ENCODE results near the gene TBC1D2B.

The TBC1D2B gene

GRCh38 chr15:78077053-78077870 is at the start of gene TBC1D2B:
TBC1D2B (minus strand) TSS chr15:78077711; CDS start chr15:78077652, 59 bp downstream.
- DNase-seq (ENCODE audit: extremely low spot score) = peak; percentile 87
- CTCF ChIA-PET = interaction anchor here (0.6 to 1.2 kb wide), 4 partner anchors 11 to 169 kb away, joined by 3 to 9 read pairs (median 4); no protein-coding TSS in a partner anchor
- POLR2A ChIA-PET = interaction anchor here (1.0 kb wide), 1 partner anchor 10 kb away, joined by 3 read pairs; no protein-coding TSS in a partner anchor
- TF ChIP-seq FOXM1 (IDR thresholded peaks at IDR 0.05; ENCODE audit: borderline replicate concordance) (0 out of 2 replicates have a peak, but pooled peaks have one; percentile 19), FOXK2 (IDR thresholded peaks at IDR 0.05) (no peak)

- TF ChIP-seq SP1 (IDR thresholded peaks at IDR 0.05) = no peak
- TF ChIP-seq HDGF (IDR thresholded peaks at IDR 0.05; ENCODE audit: borderline replicate concordance) = no peak
- TF ChIP-seq CTBP1 (IDR thresholded peaks at IDR 0.05; ENCODE audit: borderline replicate concordance) = no peak
- no peak for TF ChIP-seq FOXM1 (IDR thresholded peaks at IDR 0.05; ENCODE audit: borderline replicate concordance)
- TF ChIP-seq FOXA1 (IDR thresholded peaks at IDR 0.05) = no peak
- TF ChIP-seq L3MBTL2 (conservative IDR thresholded peaks at IDR 0.05) = no peak
- no peak for TF ChIP-seq ELF4 (IDR thresholded peaks at IDR 0.05)
- no peak for TF ChIP-seq LEF1 (IDR thresholded peaks at IDR 0.05; ENCODE audit: borderline replicate concordance)
- no peak for TF ChIP-seq BHLHE40 (IDR thresholded peaks at IDR 0.05; ENCODE audit: borderline replicate concordance)
- no peak for TF ChIP-seq SUZ12 (IDR thresholded peaks at IDR 0.05)
- no peak for TF ChIP-seq TARDBP (IDR thresholded peaks at IDR 0.05)
- TF ChIP-seq ARNT (IDR thresholded peaks at IDR 0.05) = no peak
- ChIA-PET CTCF (no interaction called here), POLR2A (interaction anchor here (1.4 kb wide), 1 partner anchor 25 kb away, joined by 4 read pairs; no protein-coding TSS in a partner anchor)
- DNase-seq (ENCODE audit: extremely low spot score) = no peak
These were observed 47.8 kb upstream of the TBC1D2B start for GRCh38 chr15:78125267-78125666.

- TF ChIP-seq NFRKB (IDR thresholded peaks at IDR 0.05) = no peak
- no peak for TF ChIP-seq TARDBP (IDR thresholded peaks at IDR 0.05)
- no peak for TF ChIP-seq FOXA1 (IDR thresholded peaks at IDR 0.05)
- no peak for TF ChIP-seq SUZ12 (IDR thresholded peaks at IDR 0.05)
- TF ChIP-seq ZNF384 (IDR thresholded peaks at IDR 0.05) = no peak
- no peak for TF ChIP-seq FOXK2 (IDR thresholded peaks at IDR 0.05)
- no peak for TF ChIP-seq CTBP1 (IDR thresholded peaks at IDR 0.05; ENCODE audit: borderline replicate concordance)
- no peak for TF ChIP-seq ELF4 (IDR thresholded peaks at IDR 0.05)
- no peak for TF ChIP-seq FOXM1 (IDR thresholded peaks at IDR 0.05; ENCODE audit: borderline replicate concordance)
- no peak for TF ChIP-seq SP1 (IDR thresholded peaks at IDR 0.05)
- no peak for TF ChIP-seq LEF1 (IDR thresholded peaks at IDR 0.05; ENCODE audit: borderline replicate concordance)
- POLR2A ChIA-PET = interaction anchor here (0.7 kb wide), 1 partner anchor 10 kb away, joined by 4 read pairs; no protein-coding TSS in a partner anchor
- DNase-seq (ENCODE audit: extremely low spot score) = no peak
- CTCF ChIA-PET = interaction anchor here (1.1 kb wide), 1 partner anchor 9 kb away, joined by 3 read pairs; no protein-coding TSS in a partner anchor
These were observed 43.0 kb upstream of the TBC1D2B start for GRCh38 chr15:78120523-78120922.

DNA sequence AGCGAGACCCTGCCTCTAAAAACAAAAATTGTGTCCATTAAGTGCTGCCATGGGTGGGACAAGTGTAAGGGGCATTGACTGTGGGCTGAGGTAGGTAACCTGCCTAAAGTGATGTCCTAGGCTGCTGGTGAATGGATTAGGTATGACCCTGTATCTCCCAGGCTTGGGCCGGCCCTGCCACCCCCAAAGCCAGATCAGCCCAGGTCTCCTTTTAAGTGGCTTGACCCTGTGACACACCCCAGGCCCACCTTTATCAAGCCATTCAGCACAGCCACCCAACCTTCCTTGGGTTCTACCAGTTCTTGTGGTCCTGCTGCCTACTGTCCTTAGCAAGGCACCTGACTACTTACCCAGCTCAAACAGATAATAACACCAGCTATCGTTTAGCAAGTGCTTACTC is 35.0 kb upstream of the TBC1D2B start:
- no peak for DNase-seq (ENCODE audit: extremely low spot score)
- ChIA-PET CTCF (interaction anchor here (0.7 to 2.8 kb wide), 13 partner anchors 8 to 1028 kb away, joined by 3 to 16 read pairs (median 4); no protein-coding TSS in a partner anchor), POLR2A (no interaction called here)
- TF ChIP-seq SUZ12 (IDR thresholded peaks at IDR 0.05) (no peak), ELF4 (IDR thresholded peaks at IDR 0.05) (no peak), FOXM1 (IDR thresholded peaks at IDR 0.05; ENCODE audit: borderline replicate concordance) (no peak), NFRKB (IDR thresholded peaks at IDR 0.05) (no peak), TARDBP (IDR thresholded peaks at IDR 0.05) (no peak), ARNT (IDR thresholded peaks at IDR 0.05) (no peak), HDGF (IDR thresholded peaks at IDR 0.05; ENCODE audit: borderline replicate concordance) (no peak), FOXK2 (IDR thresholded peaks at IDR 0.05) (no peak), CTBP1 (IDR thresholded peaks at IDR 0.05; ENCODE audit: borderline replicate concordance) (no peak), BHLHE40 (IDR thresholded peaks at IDR 0.05; ENCODE audit: borderline replicate concordance) (no peak), PKNOX1 (IDR thresholded peaks at IDR 0.05) (no peak), LEF1 (IDR thresholded peaks at IDR 0.05; ENCODE audit: borderline replicate concordance) (no peak), L3MBTL2 (conservative IDR thresholded peaks at IDR 0.05) (no peak), SP1 (IDR thresholded peaks at IDR 0.05) (no peak), FOXA1 (IDR thresholded peaks at IDR 0.05) (no peak), ZNF384 (IDR thresholded peaks at IDR 0.05) (no peak)

- no peak for DNase-seq (ENCODE audit: extremely low spot score)
- POLR2A ChIA-PET = no interaction called here
- CTCF ChIA-PET = interaction anchor here (0.8 to 2.8 kb wide), 7 partner anchors 9 to 153 kb away, joined by 3 to 16 read pairs (median 5); no protein-coding TSS in a partner anchor
- no peak for TF ChIP-seq SP1 (IDR thresholded peaks at IDR 0.05)
- TF ChIP-seq ARNT (IDR thresholded peaks at IDR 0.05) = no peak
- no peak for TF ChIP-seq HDGF (IDR thresholded peaks at IDR 0.05; ENCODE audit: borderline replicate concordance)
- no peak for TF ChIP-seq ZNF384 (IDR thresholded peaks at IDR 0.05)
- TF ChIP-seq ELF4 (IDR thresholded peaks at IDR 0.05) = no peak
- no peak for TF ChIP-seq NFRKB (IDR thresholded peaks at IDR 0.05)
- TF ChIP-seq CTBP1 (IDR thresholded peaks at IDR 0.05; ENCODE audit: borderline replicate concordance) = no peak
- TF ChIP-seq LEF1 (IDR thresholded peaks at IDR 0.05; ENCODE audit: borderline replicate concordance) = no peak
- no peak for TF ChIP-seq BHLHE40 (IDR thresholded peaks at IDR 0.05; ENCODE audit: borderline replicate concordance)
These were observed 34.3 kb upstream of the TBC1D2B start for GRCh38 chr15:78111788-78112187.

GRCh38 chr15:78110916-78111475 is 33.5 kb upstream of the TBC1D2B start:
- CTCF ChIA-PET = interaction anchor here (1.1 to 1.2 kb wide), 2 partner anchors 9 to 111 kb away, joined by 3 to 4 read pairs; no protein-coding TSS in a partner anchor
- DNase-seq (ENCODE audit: extremely low spot score) = no peak
- POLR2A ChIA-PET = no interaction called here
- TF ChIP-seq LEF1 (IDR thresholded peaks at IDR 0.05; ENCODE audit: borderline replicate concordance) = no peak
- no peak for TF ChIP-seq CTBP1 (IDR thresholded peaks at IDR 0.05; ENCODE audit: borderline replicate concordance)

Data from HEK293T (cell line).